HTERT RPE-1 (cell line): ENCODE results near the gene ABHD16A.

Experiments used
- in situ Hi-C: fragments of 300-500 bp; cut with MboI; formaldehyde crosslinking; loops from 4 replicates; pipeline ENCODE4 v1.14.3; 2020; ENCODE audit warnings: low sequenced_read_pairs

ABHD16A gene

DNA sequence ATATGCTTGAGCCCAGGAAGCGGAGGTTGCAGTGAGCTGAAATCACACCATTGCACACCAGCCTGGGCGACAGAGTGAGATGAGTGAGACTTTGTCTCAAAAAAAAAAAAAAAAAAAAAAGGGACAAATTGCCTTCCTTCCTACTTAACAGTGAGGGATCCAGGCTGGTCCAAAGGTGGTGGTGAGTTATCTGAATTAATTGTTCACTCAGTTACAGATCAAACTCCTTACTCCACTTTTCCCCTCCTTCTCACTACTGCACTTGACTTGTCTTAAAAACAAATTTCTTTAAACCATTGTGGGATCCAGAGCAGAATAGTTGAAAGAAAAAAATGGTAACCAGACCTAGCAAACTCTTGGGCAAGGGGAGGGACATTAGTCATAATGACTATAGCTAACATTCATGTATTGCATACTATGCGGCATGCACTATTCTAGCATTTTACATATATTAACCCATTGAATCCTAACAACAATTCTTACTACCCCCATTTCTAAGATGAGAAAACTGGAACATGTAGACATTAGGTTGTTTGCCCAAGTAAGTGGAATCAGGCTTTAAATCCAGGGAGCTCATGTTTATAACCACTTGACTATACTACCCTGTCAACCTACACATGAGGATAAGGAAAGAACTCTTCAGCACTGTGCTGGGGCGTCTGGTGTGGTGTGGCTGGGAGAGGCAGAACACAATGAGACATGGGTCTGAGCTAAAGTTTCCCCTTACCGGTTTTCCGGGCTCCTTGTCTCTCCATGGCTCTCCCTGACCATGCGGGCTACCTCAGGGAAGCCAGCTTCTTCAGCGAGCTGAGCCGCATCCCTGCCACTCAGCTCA lies 39.8 kb downstream of the ABHD16A start:
- in situ Hi-C loops: no loop called here

DNA sequence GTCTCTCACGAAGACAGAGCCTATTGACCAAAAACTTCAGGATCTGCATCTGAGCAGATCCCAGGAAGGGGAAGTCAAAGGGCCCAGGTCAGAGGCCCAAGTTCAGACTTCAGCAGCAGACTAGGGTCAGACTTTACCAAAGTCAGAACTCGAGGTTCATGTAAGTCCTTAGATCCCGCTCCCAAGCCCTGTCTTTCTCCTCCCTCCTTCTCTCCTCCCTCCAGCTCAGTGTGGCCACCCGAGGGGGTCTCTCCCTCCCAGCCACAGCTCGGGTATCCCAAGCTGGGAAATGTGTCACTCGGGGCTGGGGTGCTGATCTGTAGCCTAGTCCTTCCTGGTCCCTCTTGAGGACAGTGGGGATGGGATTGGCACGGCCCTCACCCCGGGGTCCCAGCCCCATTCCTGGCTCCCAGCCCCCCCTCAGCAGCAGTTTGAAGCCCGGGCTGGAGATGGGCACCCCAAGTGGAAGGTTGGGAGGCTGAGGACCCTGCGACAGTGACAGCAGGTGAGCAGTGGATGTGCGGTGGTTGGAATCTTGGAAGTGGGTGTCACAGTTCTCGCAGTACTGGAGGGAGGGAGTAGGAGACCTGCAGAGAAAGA lies 40.9 kb downstream of the ABHD16A start:
- in situ Hi-C loops: no loop called here

DNA sequence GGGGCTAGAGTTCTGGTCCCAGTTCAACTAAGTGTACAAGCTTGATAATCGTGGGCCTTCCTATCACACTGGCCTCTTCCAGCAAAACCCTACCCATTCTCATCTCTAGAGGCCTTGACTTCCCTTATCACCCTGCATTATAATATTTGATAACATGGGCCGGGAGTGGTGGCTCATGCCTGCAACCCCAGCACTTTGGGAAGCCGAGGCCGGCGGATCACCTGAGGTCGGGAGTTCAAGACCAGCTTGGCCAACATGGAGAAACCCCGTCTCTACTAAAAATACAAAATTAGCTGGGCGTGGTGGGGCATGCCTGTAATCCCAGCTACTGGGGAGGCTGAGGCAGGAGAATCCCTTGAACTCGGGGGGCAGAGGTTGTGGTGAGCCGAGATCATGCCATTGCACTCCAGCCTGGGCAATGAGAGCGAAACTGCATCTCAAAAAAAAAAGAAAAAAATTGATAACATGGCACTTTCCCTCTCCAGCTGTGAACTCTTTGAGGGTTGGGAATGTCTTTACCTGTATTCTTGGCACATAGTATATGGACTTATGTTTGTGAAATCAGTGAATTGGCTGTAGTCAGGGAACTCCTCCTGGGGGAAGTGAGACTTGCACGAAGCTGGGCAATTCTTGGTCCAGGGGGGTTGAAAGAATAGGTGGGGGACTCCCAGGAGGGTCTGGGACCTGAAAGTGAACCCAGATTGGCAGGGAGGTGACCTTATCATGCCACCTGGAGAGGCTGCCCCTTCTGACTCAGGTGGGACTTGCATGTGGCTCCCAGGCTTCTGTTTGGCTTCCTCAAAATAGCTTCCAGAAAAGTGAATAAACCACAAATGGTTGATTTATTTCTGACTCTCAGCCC lies 41.6 kb downstream of the ABHD16A start:
- in situ Hi-C loops: no loop called here

DNA sequence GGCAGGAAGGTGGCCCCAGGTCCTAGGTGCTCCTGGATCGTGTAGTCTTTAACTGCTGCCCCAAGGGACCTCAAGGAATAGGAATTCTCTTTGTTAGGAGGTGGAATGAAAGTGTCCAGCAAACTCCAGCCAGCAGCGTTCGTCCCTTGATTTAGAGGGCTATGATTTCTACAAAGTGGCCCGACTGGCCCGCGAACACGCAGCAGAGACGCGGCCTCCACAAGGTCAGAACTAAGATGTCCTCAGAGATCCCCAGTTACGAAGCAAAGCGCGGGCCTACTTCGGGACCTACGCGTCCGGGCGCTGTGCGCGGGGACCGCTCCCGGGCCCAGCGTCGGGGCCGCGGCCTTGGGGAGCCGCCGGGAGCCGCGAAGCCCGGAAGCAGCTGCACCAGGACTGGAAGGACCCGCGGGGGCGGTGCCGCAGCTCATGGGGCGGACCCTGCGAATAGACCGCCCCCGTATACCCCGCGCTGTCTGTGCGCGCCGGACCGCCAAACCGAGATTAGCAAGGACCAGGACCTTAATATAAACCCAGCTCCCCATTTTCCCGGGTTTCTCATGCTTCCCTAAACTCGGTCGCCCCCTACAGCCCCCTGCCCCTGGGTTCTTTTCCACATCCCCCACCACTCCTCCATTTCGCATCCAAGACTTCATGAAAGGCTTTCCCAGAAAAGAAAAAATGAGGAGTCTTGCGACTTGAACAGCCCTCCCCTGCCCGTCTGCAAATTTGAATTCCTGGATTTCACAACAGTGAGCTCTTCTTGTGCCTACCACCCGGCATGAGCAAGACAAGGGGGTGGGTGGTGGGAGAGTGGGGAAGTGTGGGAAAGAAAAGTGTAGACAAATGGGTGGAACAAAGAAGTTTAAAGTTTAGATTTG lies 42.5 kb downstream of the ABHD16A start, which contains the start of gene C6orf47:
TSS of gene C6orf47 (minus strand) at position 398 of the 881 bp plus-strand sequence. CDS start 831 bp downstream, outside the sequence.
- in situ Hi-C loops: no loop called here

DNA sequence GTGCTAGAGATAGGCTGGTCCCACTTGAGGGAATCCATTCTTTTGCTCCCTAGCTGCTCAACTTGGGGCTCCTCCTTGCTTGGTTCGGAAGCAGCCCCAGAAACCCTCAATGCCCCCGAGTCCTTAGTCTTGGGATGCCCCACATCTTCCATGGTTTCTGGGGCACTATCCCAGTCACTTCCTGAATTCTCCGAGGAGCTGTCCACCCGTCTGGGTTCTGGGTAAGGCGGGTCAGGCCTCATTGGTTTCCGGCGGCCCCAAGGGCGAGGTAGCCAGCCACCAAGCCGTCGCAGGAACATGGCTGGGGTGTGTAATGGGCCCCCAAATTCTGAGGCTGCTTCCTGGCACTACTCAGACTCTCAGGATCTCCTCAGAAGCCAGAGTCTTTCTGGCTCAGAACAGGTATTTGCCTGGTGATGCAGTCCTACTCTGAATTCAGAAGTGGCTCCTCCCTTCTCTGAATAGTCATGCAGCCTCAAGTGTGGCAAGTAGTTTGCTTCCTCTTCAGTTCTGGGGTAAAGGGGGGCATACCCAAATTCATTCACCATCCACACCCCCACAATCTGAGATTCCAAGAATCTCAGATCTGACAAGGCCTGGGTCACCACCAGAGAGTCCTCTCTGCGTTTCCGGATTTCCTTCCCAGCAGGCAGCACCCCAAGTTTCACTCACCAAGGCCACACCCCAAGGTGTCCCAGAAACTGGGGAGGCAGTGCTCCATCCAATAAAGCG lies 43.3 kb downstream of the ABHD16A start:
- in situ Hi-C loops: no loop called here

DNA sequence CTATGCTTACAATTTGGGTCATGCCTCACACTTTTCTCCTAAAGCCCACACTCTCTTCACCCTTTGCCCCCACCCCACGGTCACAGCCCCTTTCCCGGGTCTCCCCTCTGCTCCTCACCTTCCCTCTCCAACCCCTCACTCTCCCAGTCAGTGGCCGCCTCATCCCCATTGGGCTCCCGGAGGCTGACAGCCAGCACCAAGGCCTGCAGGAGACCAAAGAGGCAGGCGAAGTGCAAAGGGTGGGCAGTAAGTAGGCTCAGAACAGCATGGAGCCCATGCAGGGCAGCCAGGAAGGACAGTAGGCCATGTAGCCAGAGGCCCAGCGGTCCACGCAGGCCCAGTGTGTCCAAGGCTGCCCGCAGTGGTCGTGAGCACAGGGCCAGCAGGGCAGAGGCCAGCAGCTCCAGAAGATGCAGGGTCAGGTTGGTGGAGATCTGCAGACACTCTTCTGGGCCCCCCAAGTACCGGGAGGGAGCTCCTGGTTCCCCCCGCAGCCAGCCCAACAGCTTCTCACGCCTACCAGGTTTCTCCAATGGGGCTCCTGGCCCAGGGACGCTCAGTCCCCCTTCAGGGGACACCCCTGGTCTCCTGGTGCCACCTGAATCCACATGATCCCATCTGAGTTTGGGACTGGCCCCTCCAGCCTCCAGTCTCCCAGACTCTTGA lies 44.0 kb downstream of the ABHD16A start:
- in situ Hi-C loops: no loop called here

DNA sequence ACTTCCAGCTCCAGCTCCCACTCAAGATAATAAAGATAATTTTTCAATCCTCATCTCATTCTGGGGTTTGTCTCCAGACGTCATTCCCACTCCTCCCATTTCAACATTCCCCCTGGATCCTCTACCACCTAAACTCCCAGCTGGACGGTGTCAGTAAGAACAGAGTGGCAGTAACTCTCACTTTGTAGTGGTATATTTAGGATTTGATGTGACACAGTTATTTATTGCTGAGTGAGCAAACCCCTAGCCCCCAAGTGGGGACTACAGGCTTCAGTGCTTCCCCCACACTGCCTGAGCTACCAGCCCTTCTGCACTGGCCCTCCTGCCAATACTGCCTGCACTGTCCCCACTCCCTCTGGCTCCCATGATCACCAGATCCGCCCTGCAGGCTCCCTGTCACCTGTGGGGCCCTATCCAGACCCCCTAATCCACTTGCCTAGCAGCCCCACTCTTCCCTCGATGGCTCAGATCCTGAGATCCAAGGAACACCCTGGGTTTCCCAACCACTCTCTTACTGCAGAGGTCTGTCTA lies 44.9 kb downstream of the ABHD16A start:
- in situ Hi-C loops: no loop called here

DNA sequence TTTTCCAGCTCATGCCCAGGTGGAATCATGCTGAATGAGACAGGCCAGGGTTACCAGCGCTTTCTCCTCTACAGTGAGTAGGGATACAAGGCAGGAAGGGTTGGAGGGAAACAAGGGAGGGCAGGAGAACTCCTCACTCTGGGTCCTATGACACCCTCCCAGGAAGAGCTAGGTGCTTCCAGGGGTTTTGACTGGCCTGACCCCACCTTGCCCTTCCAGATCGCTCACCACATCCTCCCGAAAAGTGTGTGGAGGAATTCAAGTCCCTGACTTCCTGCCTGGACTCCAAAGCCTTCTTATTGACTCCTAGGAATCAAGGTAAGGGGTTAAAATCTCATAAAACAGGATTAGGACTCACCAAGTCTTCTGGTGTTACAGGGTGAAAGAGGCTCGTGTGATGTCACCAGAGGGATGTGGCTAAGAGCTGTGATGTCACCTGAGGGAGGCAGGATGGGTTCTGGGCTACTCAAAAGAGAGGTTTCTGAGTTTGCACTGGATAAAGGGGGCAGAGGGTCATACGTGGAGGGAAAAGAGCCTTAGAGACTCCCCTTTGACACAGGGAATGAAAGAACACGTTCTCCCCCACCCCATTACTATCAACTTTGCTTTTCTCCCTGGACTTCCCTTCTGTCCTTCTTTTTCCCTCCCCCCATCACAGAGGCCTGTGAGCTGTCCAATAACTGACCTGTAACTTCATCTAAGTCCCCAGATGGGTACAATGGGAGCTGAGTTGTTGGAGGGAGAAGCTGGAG lies 45.5 kb downstream of the ABHD16A start:
- in situ Hi-C loops: no loop called here

DNA sequence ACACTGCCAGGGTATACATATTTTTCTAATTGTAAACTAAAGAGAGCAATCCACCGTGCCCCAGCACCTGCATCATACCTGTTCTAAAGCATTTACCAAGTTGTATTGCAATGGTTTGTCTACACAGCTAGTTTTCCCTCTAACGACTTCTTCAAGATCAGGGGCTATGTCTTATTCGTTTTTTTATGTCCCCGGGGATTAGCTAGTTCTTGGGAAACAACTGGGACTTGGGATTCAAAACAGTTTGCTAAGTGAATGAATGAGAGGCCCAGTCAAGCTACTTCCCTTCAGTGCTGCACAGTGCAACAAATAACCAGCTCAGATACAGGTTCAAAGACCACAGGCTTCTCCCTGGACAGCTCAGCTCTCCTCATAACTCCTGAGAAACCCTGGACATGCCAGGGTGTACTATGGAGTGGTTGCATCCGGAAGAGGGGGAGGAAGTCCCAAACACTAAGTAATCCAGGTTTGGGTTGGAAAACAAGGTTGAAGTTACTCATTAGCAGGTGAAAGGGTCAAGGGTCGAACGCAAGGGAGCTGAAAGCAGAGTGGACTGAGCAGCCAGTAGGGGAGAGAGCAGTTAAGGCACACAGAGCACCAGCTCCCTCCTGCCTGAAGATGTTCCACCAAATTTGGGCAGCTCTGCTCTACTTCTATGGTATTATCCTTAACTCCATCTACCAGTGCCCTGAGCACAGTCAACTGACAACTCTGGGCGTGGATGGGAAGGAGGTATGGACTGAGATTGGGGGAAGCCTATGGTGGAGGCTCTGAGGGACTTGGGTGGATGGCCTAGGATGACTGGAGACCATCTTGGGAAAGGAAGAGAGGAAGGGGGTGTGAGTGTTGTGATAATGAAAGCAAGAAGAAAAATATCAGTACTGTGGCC lies 47.5 kb downstream of the ABHD16A start, which contains the start of gene APOM:
TSS of gene APOM (plus strand) at position 546 of the 889 bp plus-strand sequence. CDS start at position 619, 73 bp downstream.
- in situ Hi-C loops: no loop called here

DNA sequence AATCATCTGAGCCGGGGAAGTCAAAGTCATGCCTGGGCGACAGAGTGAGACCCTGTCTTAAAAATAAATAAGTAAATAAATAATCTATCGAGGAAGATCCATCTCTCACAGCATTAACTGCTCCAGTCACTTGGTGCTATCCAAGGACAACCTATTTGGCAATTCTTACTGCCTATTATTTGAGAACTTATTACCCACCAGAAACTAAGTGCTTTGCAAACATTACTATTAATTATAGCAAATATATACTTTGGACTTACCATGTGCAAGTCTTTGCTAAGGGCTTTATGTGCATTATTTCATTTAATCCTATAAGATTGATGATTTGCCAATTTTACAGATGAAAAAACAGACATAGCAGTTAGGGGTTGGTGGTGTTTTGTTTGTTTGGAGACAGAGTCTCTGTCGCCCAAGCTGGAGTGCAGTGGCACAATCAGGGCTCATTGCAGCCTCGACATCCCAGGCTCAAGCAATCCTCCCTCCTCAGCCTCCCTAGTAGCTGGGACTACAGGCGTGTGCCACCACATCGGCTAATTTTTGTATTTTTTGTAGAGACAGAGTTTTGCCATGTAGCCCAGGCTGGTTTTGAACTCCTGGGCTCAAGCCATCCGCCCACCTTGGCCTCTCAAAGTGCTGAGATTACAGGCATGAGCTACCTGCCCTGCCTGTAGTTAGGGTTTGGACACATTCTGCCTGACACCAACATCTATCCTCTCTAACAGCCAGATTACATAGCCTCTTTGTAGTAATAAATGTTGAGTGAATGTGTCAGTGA lies 48.4 kb downstream of the ABHD16A start:
- in situ Hi-C loops: no loop called here

DNA sequence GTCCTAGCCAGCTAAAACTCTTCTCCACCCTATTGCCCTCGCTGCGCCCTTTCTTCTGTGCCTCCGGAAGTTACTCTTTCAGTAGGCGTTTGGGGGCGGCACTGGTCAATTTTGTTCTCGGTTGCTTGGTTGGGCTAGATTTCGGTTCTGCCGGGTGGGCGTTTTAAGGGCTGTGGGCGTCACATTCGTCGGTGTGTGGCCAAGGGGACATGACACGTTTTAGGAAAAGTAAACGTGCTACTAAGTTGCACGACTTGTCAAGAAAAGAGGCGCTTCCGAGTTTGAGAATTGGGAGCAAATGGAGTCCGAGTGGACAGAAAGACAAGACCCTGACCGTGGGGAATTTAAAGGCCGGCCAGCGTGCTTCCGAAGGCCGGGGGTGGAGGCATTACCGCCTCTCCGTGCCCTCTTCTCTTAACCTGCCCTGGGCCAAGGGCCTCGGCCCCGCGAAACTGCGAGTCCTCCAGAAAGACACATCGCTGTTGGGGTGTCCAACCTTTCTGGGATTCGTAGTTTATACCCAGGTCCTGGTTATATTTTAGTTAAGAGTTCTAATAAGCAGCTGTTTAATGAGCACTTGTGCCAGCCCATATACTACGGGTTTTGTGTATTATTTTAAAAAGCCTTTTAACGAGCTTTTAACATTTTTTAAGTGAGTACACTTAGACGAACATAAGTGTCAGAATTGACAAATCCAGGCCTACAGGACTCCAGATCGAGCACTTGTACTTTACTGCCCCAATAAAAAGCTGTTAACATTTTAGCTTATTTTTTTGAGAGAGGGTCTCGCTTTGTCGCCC lies 50.0 kb downstream of the ABHD16A start:
- in situ Hi-C loops: no loop called here

DNA sequence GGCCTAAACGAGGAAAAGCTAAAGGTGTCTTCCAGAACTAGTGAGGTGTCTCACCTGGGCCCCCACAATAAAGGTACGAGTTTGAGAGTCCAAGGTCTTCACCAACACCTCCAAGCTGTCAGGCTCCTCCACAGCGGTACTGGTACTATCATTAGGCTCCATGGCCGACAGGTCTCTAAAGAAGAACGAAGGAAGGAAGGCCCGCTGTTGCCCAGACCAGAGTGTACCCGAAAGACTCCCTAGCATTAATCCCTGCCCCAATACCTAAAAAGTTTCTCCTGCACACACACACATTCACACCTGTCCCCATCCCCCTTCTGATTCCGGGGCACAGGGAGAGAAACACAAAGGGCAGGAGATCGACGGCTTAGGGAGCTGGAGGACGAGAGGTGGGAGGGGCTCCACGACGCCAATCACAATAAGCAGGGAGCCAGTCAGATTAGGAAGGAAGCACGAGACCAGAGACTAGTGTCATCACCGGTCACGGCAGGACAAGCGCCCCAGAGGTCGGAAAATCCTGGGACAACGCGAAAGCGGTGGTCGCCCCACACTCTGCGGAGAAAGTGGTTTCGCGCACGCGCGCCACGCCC lies 51.4 kb downstream of the ABHD16A start:
- in situ Hi-C loops: no loop called here

DNA sequence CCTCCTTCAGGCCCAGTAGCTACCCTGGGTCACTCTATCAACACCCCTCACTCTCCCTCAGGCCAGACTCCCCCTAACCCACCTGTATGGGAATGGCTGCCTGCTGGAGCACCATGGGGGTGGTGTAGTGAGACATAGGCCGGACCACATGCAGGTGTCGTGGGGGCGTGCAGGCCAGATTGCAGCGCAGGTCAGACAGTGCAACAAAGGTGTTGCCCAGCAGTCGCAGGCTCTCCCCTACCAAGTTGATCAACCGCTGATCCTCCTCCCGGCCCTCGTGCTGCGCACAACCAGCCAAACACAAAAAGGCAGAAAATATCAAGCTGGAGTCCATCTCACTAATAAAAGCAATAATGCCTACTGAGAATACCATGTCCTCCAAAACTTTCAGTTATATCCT lies 57.8 kb downstream of the ABHD16A start:
- in situ Hi-C loops: no loop called here

DNA sequence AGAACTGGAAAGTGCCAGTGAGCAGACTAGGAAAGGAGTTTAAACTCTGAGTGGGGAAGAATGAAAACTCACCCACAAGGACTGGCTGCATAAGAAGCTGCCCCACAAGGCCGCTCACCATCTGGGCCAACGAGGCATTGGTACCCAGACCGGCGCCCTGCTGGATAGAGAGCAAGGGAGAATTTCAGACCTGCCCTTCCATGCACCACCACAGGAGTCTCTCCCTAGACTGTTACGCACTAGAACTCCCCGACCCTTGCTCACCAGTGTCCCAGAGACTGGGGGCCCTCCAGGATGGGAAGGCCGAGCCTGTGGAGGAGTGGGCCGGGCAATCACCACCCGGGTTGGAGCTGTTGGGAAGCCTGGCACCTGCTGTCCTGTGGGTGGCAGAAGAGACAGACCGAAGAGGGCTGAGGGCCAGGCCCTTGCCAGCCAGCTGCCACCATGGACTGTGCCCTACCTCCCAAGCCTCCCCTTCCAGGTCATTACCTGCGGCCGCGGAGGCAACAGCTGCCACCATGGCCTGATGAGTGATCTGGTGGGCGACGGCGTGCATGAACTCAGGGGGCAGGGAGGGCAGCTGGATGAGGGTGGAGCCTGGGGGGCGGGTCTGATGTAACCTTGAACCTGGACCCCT lies 59.2 kb downstream of the ABHD16A start:
- in situ Hi-C loops: no loop called here
